ENCODE data around the gene MAP3K14.
"Not testable (repeated sequence)": the region's sequence is repeated elsewhere in the genome, so short reads cannot be mapped to it uniquely, and the experiment has no call there.

MAP3K14 gene

GRCh38 chr17:45269912-45270311 lies 46.9 kb downstream of the MAP3K14 start:
- in situ Hi-C loops (cut with HindIII; ENCODE audit: low pct_ligation_motif_present, low pct_unique_long_range_greater_than_20kb, low sequenced_read_pairs) = no loop called here
- DNase-seq = no peak

- no peak for DNase-seq
- in situ Hi-C loops (cut with HindIII; ENCODE audit: low pct_ligation_motif_present, low pct_unique_long_range_greater_than_20kb, low sequenced_read_pairs) = no loop called here
Measured at GRCh38 chr17:45267436-45268055, 49.3 kb downstream of the MAP3K14 start.

- in situ Hi-C loops (cut with HindIII; ENCODE audit: low pct_ligation_motif_present, low pct_unique_long_range_greater_than_20kb, low sequenced_read_pairs) = no loop called here
- no peak for DNase-seq
Measured at GRCh38 chr17:45266372-45266926, 50.4 kb downstream of the MAP3K14 start.

- DNase-seq = peak; percentile 95
- in situ Hi-C loops (cut with HindIII; ENCODE audit: low pct_ligation_motif_present, low pct_unique_long_range_greater_than_20kb, low sequenced_read_pairs) = no loop called here
Measured at GRCh38 chr17:45265821-45266220, 51.0 kb downstream of the MAP3K14 start.

GRCh38 chr17:45264988-45265387 lies 51.8 kb downstream of the MAP3K14 start:
- DNase-seq = no peak
- in situ Hi-C loops (cut with HindIII; ENCODE audit: low pct_ligation_motif_present, low pct_unique_long_range_greater_than_20kb, low sequenced_read_pairs) = no loop called here

GRCh38 chr17:45264430-45264829 lies 52.4 kb downstream of the MAP3K14 start:
- DNase-seq = no peak
- in situ Hi-C loops (cut with HindIII; ENCODE audit: low pct_ligation_motif_present, low pct_unique_long_range_greater_than_20kb, low sequenced_read_pairs) = no loop called here

- no peak for DNase-seq
- in situ Hi-C loops (cut with HindIII; ENCODE audit: low pct_ligation_motif_present, low pct_unique_long_range_greater_than_20kb, low sequenced_read_pairs) = no loop called here
Measured at GRCh38 chr17:45263477-45263860, 53.4 kb downstream of the MAP3K14 start.

GRCh38 chr17:45262516-45263476 lies 54.0 kb downstream of the MAP3K14 start:
- in situ Hi-C loops (cut with HindIII; ENCODE audit: low pct_ligation_motif_present, low pct_unique_long_range_greater_than_20kb, low sequenced_read_pairs) = no loop called here
- DNase-seq = no peak

GRCh38 chr17:45261577-45262515 lies 55.0 kb downstream of the MAP3K14 start, which contains the start of gene SPATA32:
TSS of gene SPATA32 (minus strand) at chr17:45262094. CDS start at chr17:45262016, 78 bp downstream.
- peak; percentile 48 for DNase-seq
- in situ Hi-C loops (cut with HindIII; ENCODE audit: low pct_ligation_motif_present, low pct_unique_long_range_greater_than_20kb, low sequenced_read_pairs) = no loop called here

- no peak for DNase-seq
- in situ Hi-C loops (cut with HindIII; ENCODE audit: low pct_ligation_motif_present, low pct_unique_long_range_greater_than_20kb, low sequenced_read_pairs) = no loop called here
Measured at GRCh38 chr17:45260204-45260783, 56.5 kb downstream of the MAP3K14 start.

- in situ Hi-C loops (cut with HindIII; ENCODE audit: low pct_ligation_motif_present, low pct_unique_long_range_greater_than_20kb, low sequenced_read_pairs) = no loop called here
- no peak for DNase-seq
Measured at GRCh38 chr17:45258981-45259380, 57.8 kb downstream of the MAP3K14 start.

- DNase-seq = no peak
- in situ Hi-C loops (cut with HindIII; ENCODE audit: low pct_ligation_motif_present, low pct_unique_long_range_greater_than_20kb, low sequenced_read_pairs) = no loop called here
Measured at GRCh38 chr17:45257115-45257514, 59.7 kb downstream of the MAP3K14 start.

- DNase-seq = no peak
- in situ Hi-C loops (cut with HindIII; ENCODE audit: low pct_ligation_motif_present, low pct_unique_long_range_greater_than_20kb, low sequenced_read_pairs) = no loop called here
Measured at GRCh38 chr17:45256114-45256966, 60.5 kb downstream of the MAP3K14 start.

- no peak for DNase-seq
- in situ Hi-C loops (cut with HindIII; ENCODE audit: low pct_ligation_motif_present, low pct_unique_long_range_greater_than_20kb, low sequenced_read_pairs) = no loop called here
Measured at GRCh38 chr17:45255358-45255757, 61.5 kb downstream of the MAP3K14 start.

- DNase-seq = no peak
- in situ Hi-C loops (cut with HindIII; ENCODE audit: low pct_ligation_motif_present, low pct_unique_long_range_greater_than_20kb, low sequenced_read_pairs) = no loop called here
Measured at GRCh38 chr17:45253879-45254278, 62.9 kb downstream of the MAP3K14 start.

GRCh38 chr17:45253237-45253636 lies 63.6 kb downstream of the MAP3K14 start:
- in situ Hi-C loops (cut with HindIII; ENCODE audit: low pct_ligation_motif_present, low pct_unique_long_range_greater_than_20kb, low sequenced_read_pairs) = not testable (repeated sequence)

GRCh38 chr17:45251931-45252330 lies 64.9 kb downstream of the MAP3K14 start:
- DNase-seq = no peak
- in situ Hi-C loops (cut with HindIII; ENCODE audit: low pct_ligation_motif_present, low pct_unique_long_range_greater_than_20kb, low sequenced_read_pairs) = no loop called here

More at GRCh38 chr17:45253237-45253636, 63.6 kb downstream of the MAP3K14 start:
- DNase-seq = not testable (repeated sequence)
